B cell (primary cell): ENCODE data around the gene MEF2C. TPM values are rescaled to one million over a fixed set of nuclear protein-coding genes. Genes with fewer than 3 reads are reported as not detected.

Experiments
- ATAC-seq: fragments of 200-7000 bp; cut with Tn5 transposase; one replicate; pipeline ENCODE4 v1.10.0; 2021; ENCODE audit warnings: low read depth, mild to moderate bottlenecking, moderate number of reproducible peaks, moderate library complexity
- CTCF ChIA-PET: fragments of 350-600 bp; sonication (Branson Sonifier 250); formaldehyde crosslinking; loops from one replicate; lab custom pipeline; 2021; ENCODE audit warnings: antibody characterized with exemption, inconsistent platforms; lab: Charles Lee
- POLR2A ChIA-PET: fragments of 350-600 bp; sonication (Branson Sonifier 250); formaldehyde crosslinking; loops from one replicate; lab custom pipeline; 2021; ENCODE audit warnings: antibody characterized with exemption; lab: Charles Lee
- DNase-seq: peaks from one replicate; pipeline ENCODE4 v3.0.0; 2013
- H2AFZ ChIP-seq: 2 replicates; pipeline ENCODE4 v1.6.1; 2012; ENCODE audit warnings: mild to moderate bottlenecking, low read depth, low read length; ENCODE audit not compliant: insufficient read depth, poor library complexity, severe bottlenecking
- H3K27ac ChIP-seq, 2 donors: 1 replicate in 1 of 2; 2 replicates in 1 of 2; pipeline ENCODE4 v1.5.1; 2012 to 2013; ENCODE audit warnings: low read length in 2 of 2, mild to moderate bottlenecking in 2 of 2, moderate library complexity in 1 of 2
- H3K27me3 ChIP-seq, 4 experiments: fragments of 200-600 bp in 1 of 4; sonication (generic) in 1 of 4; replicated peaks in 1 of 4; 1 replicate in 2 of 4; 2 replicates in 2 of 4; pipeline versions ENCODE4 v1.6.1 to v1.7.0; 2013 to 2016; ENCODE audit warnings: low read length in 3 of 4, mild to moderate bottlenecking in 2 of 4, mixed read lengths in 1 of 4, moderate library complexity in 1 of 4; ENCODE audit not compliant: insufficient read depth in 4 of 4, control insufficient read depth in 3 of 4; ENCODE audit errors: control extremely low read depth in 1 of 4
- H3K36me3 ChIP-seq, 2 experiments: replicated peaks in 1 of 2; 1 replicate in 1 of 2; 2 replicates in 1 of 2; pipeline versions ENCODE4 v1.6.1 to v1.7.1; 2013; ENCODE audit warnings: low read length in 1 of 2; ENCODE audit not compliant: insufficient read depth in 2 of 2, control insufficient read depth in 1 of 2; ENCODE audit errors: control extremely low read depth in 1 of 2, extremely low read depth in 1 of 2
- H3K4me1 ChIP-seq, 2 donors: fragments of 200-600 bp in 1 of 2; sonication (generic) in 1 of 2; 1 replicate in 1 of 2; 2 replicates in 1 of 2; pipeline versions ENCODE4 v1.5.1 to v1.6.1; 2013 to 2017; ENCODE audit warnings: low read length in 2 of 2; ENCODE audit not compliant: control insufficient read depth in 2 of 2, insufficient read depth in 2 of 2
- H3K4me2 ChIP-seq: replicated peaks from 2 replicates; pipeline ENCODE3; 2012; ENCODE audit warnings: mild to moderate bottlenecking, low read depth, low read length; ENCODE audit not compliant: poor library complexity, severe bottlenecking
- H3K4me3 ChIP-seq, 5 experiments: fragments of 200-600 bp in 1 of 5; sonication (generic) in 1 of 5; 1 replicate in 3 of 5; 2 replicates in 2 of 5; pipeline versions ENCODE4 v1.5.1 to v1.7.0; 2011 to 2016; ENCODE audit warnings: low read length in 4 of 5, mild to moderate bottlenecking in 4 of 5, low read depth in 2 of 5, control low read depth in 1 of 5, moderate library complexity in 1 of 5; ENCODE audit not compliant: insufficient read depth in 1 of 5; ENCODE audit errors: control extremely low read depth in 1 of 5, extremely low read depth in 1 of 5
- H3K79me2 ChIP-seq: fragments of 200-600 bp; sonication (generic); one replicate; pipeline ENCODE4 v1.6.0; 2016; ENCODE audit warnings: low read length; ENCODE audit not compliant: control insufficient read depth, insufficient read depth
- H3K9ac ChIP-seq: fragments of 200-600 bp; sonication (generic); 2 replicates; pipeline ENCODE4 v1.6.1; 2017; ENCODE audit warnings: mild to moderate bottlenecking, low read length, moderate library complexity
- H3K9me3 ChIP-seq, 3 donors: one replicate each; pipeline versions ENCODE4 v1.6.1 to v1.7.1; 2013; ENCODE audit warnings: low read length in 2 of 3; ENCODE audit not compliant: control insufficient read depth in 2 of 3, insufficient read depth in 1 of 3; ENCODE audit errors: control extremely low read depth in 1 of 3
- H4K20me1 ChIP-seq: 2 replicates; pipeline ENCODE4 v1.6.0; 2012; ENCODE audit warnings: mild to moderate bottlenecking, low read length; ENCODE audit not compliant: insufficient read depth, control insufficient read depth, poor library complexity, severe bottlenecking
- H3K27ac Mint-ChIP-seq: one replicate; pipeline ENCODE4 v1.8.0; 2021; ENCODE audit warnings: mixed read lengths
- H3K27me3 Mint-ChIP-seq: one replicate; pipeline ENCODE4 v1.8.0; 2021; ENCODE audit warnings: mixed read lengths
- H3K4me1 Mint-ChIP-seq: one replicate; pipeline ENCODE4 v1.8.0; 2021; ENCODE audit warnings: mixed read lengths
- H3K4me3 Mint-ChIP-seq: one replicate; pipeline ENCODE4 v1.8.0; 2021; ENCODE audit warnings: mixed read lengths
- H3K9me3 Mint-ChIP-seq: one replicate; pipeline ENCODE4 v1.8.0; 2022; ENCODE audit warnings: mixed read lengths; ENCODE audit not compliant: insufficient read depth
- CTCF ChIP-seq: fragments of 200-600 bp; IDR thresholded peaks from one replicate; pipeline ENCODE4 v1.8.0; 2022; ENCODE audit warnings: antibody characterized with exemption, mild to moderate bottlenecking
- EZH2 ChIP-seq: IDR thresholded peaks from 2 replicates; pipeline ENCODE4 v1.6.1; 2012; ENCODE audit warnings: borderline replicate concordance, low read depth, mild to moderate bottlenecking, moderate library complexity, low read length; ENCODE audit not compliant: insufficient read depth, poor library complexity, severe bottlenecking
- WGBS: methylation state at CpG from one replicate; pipeline ENCODE4 v1.1.5; 2013; ENCODE audit warnings: missing lambda C conversion rate; ENCODE audit not compliant: insufficient coverage; 5-methylcytosine and 5-hydroxymethylcytosine counted together
- intact Hi-C: fragments of 100-400 bp; cut with micrococcal nuclease; formaldehyde crosslinking; loops from one replicate; pipeline ENCODE4 v1.10.0; 2022
- polyA plus RNA-seq: library from polyadenylated mRNA; depleted of rRNA; stranded (reverse); fragments of >200 nt; gene quantifications from 2 replicates; pipeline ENCODE4 v1.2.3, GENCODE V29; 2012
- total RNA-seq, 2 donors: library from RNA; stranded (reverse); fragments of 120-200 nt in 1 of 2; gene quantifications; 1 replicate in 1 of 2; 2 replicates in 1 of 2; pipeline versions ENCODE4 v1.2.3 to v1.2.4, GENCODE V29; 2013 to 2022

Gene MEF2C
- total and polyA plus RNA-seq, 2 donors (not counting 1 experiment from before 2014, with no cell fraction given): 97.4 to 354 TPM

- Mint-ChIP-seq H3K9me3 (peaks cover 5% of the 10 kb centered on the region), H3K27me3 (peaks cover 72% of the 10 kb centered on the region), H3K27ac (peak overlapping the region; percentile 47), H3K4me3 (no peak overlapping the region), H3K4me1 (peaks cover 10% of the 10 kb centered on the region)
- H3K36me3 ChIP-seq: no peaks in the 10 kb centered on the region
- peaks cover 0 to 61% (median 41%) of the 10 kb centered on the region in 3 donors for H3K9me3 ChIP-seq
- 4% methylated on average over 7 of the region's 31 CpGs for WGBS
- no peak overlapping the region for H3K27ac ChIP-seq
- H3K9ac ChIP-seq: no peak overlapping the region
- CTCF ChIA-PET: interaction anchor here (4.0 to 5.1 kb wide), 2 partner anchors 8 to 904 kb away, joined by 36 to 63 read pairs; no protein-coding TSS in a partner anchor
- POLR2A ChIA-PET: interaction anchor here (0.7 kb wide), 1 partner anchor 16 kb away, joined by 5 read pairs; no protein-coding TSS in a partner anchor
- DNase-seq: peak; percentile 55
- H3K79me2 ChIP-seq: no peaks in the 10 kb centered on the region
- intact Hi-C loops: no loop called here
- no peaks in the 10 kb centered on the region for H4K20me1 ChIP-seq
- H3K4me3 ChIP-seq: no peak overlapping the region
- no peak overlapping the region for H3K4me2 ChIP-seq
- H3K4me1 ChIP-seq: peaks cover 18 to 37% of the 10 kb centered on the region in 2 donors
- ATAC-seq: peak; percentile 21
- no peak for TF ChIP-seq EZH2
- TF ChIP-seq CTCF: peak; percentile 12
- H2AFZ ChIP-seq: no peak overlapping the region
- H3K27me3 ChIP-seq: peaks cover 4 to 97% (median 89%) of the 10 kb centered on the region in 4 experiments
Observed at GRCh38 chr5:88683506-88684135, 199.4 kb downstream of the MEF2C start.

GRCh38 chr5:88682881-88683361 is 200.1 kb downstream of the MEF2C start:
- intact Hi-C loops: no loop called here
- ChIA-PET POLR2A (no interaction called here), CTCF (interaction anchor here (2.3 to 5.1 kb wide), 3 partner anchors 8 to 903 kb away, joined by 7 to 63 read pairs (median 36); no protein-coding TSS in a partner anchor)
- Mint-ChIP-seq H3K27me3 (peaks cover 70% of the 10 kb centered on the region), H3K4me1 (peaks cover 10% of the 10 kb centered on the region), H3K4me3 (no peak overlapping the region), H3K27ac (peak overlapping the region; percentile 79), H3K9me3 (peaks cover 8% of the 10 kb centered on the region)
- 19% methylated on average over 5 of the region's 5 CpGs for WGBS
- H4K20me1 ChIP-seq: no peaks in the 10 kb centered on the region
- H3K4me1 ChIP-seq: peaks cover 18 to 37% of the 10 kb centered on the region in 2 donors
- peak; percentile 26 for DNase-seq
- no peak overlapping the region for H3K27ac ChIP-seq
- H3K9me3 ChIP-seq: peaks cover 0 to 66% (median 43%) of the 10 kb centered on the region in 3 donors
- ATAC-seq: no peak
- no peak overlapping the region for H3K4me3 ChIP-seq
- no peaks in the 10 kb centered on the region for H3K36me3 ChIP-seq
- no peak overlapping the region for H3K4me2 ChIP-seq
- peaks cover 4 to 96% (median 87%) of the 10 kb centered on the region in 4 experiments for H3K27me3 ChIP-seq
- no peaks in the 10 kb centered on the region for H3K79me2 ChIP-seq
- no peak overlapping the region for H3K9ac ChIP-seq
- TF ChIP-seq EZH2: no peak
- TF ChIP-seq CTCF: no peak
- H2AFZ ChIP-seq: no peak overlapping the region
